ENCODE results near the gene LATS2.

The LATS2 gene

DNA sequence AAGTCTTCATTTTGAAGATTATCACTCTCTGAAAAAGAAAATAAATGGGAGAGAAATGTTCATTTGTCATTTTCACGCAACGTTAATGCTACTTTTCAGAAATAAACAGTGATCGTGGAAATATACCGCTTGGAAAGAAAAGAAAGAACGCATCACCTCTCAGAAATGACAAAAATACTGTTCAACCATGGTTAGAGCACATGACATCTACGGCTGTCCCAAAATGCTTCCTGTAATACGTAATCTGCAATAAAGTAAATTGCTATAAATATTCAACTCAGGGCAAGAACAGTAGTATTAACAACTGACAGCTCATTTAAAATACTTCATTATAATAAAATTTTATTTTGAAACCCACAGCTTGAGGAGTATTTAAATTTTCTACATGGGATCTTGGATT lies 15.2 kb downstream of the LATS2 start:
- DNase-seq = no peak

DNA sequence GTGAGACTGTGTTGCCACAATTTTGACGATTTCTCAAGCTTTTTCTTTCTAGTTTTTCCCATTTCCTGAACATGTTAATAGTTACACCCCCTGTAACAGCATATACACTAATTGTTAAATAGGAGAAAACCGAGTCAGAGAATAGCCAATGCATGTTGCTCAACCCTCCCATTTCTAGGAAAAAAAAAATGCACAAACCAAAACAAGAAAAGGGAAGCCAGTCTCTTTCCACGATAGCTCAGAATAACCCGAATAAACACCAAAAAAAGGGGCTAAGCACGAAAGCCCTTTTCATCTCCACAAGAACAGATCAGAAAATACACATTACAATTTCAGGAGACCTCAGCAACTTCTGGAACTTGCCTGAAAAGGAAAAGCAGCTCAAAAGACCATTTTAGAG lies 16.3 kb downstream of the LATS2 start:
- no peak for DNase-seq

DNA sequence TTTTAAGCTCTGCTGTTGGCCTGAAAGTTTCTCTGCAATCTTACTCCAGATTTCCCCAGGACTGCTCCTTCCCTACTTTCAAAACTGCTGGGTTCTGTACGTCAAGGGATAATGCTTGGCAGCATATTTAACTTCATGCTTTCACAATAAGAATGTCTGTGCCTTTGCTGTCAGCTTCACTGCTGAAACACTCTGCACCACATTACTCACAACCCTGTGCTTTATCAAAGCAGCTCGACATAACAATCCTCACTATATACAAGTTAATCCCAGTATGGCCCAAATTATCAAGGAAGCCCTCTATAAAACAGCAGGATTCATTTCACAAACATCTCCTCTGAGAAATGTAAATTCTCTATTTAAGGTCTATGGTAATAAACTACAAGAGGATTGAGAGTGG lies 17.5 kb downstream of the LATS2 start:
- DNase-seq = no peak

DNA sequence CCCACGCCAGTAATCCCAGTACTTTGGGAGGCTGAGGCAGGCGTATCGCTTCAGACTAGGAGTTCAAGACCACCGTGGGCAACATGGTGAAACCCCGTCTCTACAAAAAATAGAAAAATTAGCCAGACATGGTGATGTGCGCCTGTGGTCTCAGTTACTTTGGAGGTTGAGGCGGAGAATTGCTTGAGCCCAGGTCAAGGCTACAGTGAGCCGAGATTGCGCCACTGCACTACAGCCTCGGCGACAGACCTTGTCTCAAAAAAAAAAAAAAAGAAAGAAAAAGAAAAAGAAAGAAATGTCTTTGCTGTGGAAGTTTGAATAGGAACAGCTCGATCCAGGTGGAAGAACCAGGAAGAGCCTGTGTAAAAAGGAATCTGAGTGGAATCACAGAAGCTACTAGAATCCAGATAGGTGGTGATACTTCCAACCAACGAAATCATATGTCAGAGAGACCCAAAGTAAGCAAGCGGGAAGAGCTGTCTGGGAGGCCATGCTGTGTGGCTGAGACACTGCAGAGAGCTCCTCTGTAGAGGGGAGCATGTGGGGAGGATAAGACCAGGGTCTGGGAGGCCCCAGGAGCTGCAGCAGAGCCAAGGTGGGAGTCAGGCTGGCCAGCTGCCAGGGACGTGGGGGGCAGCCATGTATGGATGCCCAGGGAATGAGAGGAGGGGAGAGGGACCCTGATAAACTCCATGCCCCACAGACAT lies 21.1 kb downstream of the LATS2 start:
- no peak for DNase-seq

DNA sequence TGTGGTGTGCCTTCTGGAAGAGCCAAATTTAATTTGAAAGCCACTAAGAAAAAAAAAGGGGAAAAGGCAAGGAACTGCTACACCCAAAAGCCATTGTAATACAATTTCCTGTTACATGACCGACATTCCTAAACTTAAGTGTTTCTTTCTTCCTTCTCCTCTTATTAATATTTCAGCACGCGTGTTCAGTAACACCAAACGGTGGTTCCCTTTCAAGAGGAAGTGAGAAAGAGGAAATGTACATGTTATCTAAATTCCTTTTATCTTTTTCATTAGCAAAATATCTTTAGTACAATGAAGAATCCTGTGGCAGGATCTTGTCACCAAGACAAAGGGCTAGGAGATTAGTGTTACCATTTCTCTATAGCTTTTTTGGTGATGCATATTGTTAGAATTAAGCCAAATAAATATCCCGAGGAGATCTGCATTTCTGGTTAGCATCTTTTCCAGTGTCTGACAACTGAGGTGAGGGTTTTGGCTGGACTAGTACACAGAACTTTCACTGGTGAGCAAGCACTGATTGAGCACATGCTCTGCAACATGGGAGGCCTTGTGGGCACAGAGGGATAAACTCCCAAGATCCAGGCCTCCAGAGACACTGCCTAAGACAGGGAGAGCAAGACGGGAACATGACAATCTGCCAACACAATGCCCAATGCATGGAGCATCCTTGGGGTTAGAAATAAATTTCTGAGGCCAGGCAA lies 22.1 kb downstream of the LATS2 start:
- DNase-seq = no peak

DNA sequence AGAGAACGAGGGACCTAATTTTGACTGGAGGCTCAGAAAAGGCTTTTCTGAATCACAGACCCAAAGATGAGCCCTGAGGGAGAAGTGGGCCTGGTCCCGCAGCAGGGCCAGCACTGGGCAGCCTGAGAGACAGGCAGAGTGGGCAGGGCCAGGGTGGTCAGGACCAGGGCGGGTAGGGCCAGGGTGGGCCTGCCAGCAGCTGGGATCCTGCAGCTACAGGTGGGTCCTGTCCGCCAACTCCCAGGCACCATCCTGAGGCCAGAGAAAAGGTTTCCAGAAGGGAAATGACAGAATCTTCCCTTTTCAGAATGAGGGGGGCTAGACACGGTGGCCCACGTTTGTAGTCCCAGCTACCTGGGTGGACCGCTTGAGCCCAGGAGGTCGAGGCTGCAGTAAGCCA lies 23.7 kb downstream of the LATS2 start:
- DNase-seq = no peak

DNA sequence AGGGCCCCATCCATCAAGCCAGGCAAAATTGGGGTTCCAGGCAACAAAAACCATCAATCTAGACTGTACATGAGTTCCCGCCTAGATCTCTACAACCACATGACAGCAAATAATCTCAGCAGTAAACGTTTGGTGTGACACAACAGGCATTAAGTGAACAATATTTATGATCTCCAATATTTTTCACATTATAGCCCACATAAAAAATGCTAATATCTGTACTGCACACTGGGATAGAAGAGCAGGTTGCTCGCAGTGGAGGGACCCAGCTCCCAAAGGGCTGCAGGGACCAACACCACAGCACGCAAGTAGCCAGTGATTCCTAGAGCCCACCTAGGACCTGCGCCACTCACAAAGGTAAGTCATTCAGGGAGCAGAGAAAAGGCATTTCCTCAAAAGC lies 25.9 kb downstream of the LATS2 start:
- no peak for DNase-seq

DNA sequence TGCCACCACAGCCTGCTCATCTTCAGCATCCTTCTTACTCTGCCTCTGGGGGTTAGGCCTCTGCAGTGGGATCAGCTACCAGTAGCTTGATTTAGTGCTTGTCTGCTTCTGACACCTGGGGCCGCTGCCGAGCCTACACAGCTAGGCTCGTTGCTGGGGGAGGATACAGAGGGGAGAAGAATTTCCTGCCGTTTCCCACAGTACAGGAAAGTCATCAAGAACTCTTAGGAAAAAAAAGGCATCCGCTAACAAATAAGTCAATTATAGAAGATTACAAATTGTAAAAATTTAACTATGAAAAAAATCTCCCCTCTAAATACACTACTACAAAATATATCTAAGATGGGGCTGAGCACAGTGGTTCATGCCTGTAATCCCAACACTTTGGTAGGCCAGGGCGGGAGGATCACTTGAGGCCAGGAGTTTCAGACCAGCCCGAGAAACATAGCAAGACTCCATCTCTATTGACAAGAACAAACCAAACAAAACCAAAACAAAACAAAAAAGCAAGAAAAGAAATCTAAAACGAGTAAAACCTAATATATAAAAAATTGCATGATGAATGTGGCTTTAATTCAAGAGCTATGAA lies 26.7 kb downstream of the LATS2 start:
- no peak for DNase-seq

DNA sequence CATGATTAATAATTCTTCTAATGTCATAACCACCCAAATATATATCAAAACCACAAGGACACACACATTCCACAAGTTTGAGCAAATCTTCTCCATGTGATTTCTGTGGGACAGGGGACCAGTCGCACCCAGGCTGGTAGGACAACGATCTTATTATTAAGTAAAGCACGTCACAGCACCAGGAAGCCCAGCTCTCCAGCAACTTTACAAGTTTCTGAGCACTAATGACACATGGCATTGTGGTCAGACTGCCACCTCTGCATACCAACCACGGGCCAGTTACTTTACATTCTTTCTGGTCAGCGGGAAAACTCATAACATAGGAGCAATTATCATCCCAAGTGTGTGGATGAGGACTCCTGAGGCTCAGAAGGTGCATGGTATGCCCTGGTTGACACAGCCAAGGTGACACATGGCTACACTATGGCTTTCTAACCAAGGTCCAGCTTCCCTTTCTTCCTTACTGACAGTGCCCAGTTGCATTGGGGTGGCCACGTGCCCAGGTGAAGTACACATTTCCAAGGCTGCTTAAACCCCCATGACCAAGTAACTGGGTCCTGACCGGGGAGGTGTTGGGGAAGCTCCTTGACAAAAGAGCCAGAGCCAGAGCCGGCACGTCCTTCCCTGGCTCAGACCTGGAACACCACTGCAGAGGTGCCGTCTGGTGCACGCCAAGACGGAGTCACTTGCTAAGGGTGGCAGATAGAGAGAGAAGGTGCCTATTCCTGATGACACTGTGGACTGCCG lies 27.4 kb downstream of the LATS2 start:
- DNase-seq = no peak

DNA sequence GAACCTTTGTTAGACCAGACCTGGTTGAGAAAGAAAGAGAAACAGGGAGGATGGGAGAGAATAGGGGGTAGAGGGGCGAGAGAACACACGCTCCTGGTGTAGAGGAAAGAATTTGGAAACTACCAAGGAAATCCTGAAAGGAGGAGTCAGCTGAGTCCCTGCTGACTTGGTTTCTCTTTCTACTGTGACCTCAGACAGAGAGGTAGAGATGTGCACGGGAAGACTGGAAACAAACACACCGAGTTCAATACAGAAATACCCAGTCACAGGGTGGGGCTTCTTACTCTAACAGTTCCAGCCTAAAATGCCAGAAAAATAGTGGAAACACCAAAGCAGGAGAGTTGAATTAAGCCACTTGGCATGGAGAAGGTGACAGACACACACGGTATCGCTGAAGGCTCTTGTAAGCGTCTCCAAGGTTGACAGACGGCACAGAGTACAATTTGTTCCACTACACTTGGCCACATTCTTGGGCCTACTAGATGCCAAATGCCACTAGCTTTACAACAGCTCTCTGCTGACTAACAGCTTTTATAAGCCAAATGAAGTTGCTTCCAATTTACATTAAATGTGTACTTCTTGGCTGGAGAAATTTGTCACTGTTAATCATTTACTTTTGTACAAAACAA lies 28.1 kb downstream of the LATS2 start:
- no peak for DNase-seq

DNA sequence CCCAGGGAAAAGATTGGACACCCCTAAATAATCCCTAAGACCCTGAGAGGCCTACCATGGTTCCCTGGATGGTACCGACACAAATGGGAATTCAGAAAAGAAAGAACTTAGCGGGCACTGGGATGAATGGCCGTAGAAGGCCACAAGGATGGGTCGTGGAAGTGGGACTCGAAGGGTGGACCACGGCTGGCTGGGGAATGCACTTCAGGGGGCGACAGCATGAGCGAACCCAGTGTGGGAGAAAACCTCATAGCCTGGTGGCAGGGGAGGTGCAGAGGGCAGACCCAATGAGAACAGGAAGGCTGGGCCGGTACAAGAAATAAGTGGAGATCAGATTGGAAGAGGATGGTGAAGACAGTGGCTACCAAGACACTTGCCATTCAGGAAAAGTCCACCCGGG lies 28.7 kb downstream of the LATS2 start:
- DNase-seq = no peak

DNA sequence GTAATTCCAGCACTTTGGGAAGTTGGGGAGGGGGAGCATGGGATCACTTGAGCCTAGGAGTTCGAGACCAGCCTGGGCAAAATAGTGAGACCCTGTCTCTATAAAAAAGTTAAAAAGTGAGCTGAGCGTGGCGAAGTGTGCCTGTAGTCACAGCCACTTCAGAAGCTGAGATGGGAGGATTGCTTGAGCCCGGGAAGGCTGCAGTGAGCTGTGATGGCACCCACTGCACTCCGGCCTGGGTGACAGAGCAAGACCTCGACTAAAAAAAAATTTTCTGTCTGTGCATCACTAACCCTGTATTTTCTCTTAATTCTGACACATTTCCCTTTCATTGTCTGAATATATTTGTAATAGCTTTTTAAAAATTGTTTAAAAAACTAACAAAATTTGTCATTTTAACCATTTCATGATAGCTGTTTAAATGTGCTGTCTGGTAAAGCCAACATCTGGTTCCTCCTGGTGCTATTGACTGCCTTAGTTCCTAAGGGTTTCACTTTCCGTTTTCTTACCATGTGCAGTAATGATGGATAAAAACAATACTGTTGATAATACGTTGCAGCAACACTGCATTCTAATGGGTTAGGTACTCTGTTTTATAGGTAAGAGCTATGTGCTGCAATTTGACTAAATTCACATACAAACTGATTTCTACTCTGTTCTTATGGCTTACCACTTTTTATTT lies 29.7 kb downstream of the LATS2 start:
- no peak for DNase-seq

DNA sequence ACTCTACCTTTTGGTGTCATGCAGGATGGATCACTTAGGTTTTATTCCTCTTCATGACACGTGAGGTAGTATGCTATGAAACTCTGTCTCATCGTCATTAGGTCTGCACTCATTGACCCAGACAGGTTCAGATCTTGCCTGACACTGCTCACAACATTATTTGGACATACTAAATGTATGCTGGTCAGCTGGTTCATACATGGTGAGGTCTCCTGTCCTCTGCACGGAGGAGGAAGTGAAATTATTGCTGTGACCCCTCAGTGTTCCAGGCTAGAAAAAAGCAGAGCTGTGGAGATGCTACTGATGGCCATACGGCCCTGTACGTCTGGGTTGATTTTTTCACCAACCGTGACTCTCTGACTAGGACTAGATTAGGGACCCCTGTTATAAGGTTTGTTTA lies 35.8 kb downstream of the LATS2 start:
- no peak for DNase-seq

DNA sequence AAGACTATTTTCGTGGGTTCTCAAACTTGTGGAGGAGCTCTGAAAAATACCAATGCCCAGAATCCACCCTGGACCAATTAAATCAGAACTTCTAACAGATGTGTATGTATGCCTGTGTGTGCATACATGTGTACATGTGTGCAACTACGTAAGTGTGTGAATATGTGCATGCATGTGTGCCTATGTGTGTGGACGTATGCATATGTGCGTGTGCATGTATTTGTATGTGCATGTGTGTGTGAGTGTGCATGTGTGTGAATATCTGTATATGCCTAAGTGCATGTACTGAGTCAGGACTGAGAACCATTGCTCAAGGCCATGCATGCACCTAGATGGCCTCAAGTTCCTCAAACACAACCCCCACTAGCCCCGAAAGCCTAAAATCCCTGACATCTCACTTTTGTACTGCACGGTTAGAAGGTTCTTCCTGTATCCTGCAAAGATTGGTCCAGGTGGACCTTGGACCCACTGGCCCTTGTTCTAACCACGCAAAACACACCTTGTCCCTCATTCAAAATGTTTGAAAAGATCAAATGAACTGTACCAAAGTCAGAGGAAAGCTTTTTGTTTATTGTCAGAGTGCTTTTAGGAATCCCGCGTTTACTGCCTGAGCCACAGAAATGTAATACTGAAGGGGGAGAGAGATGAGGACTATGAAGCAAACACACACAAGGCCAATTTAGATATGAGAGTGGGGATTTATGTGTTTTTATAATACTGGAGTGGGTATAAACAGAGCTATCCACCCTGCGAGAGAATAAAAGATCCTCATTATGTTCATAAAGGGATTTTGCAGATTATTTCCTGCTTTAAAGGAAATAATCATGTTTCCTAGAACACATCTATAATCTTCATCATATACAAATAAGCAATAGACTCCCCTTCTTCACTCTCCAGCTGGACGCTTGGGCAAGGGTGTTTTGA lies 39.1 kb downstream of the LATS2 start:
- no peak for DNase-seq

DNA sequence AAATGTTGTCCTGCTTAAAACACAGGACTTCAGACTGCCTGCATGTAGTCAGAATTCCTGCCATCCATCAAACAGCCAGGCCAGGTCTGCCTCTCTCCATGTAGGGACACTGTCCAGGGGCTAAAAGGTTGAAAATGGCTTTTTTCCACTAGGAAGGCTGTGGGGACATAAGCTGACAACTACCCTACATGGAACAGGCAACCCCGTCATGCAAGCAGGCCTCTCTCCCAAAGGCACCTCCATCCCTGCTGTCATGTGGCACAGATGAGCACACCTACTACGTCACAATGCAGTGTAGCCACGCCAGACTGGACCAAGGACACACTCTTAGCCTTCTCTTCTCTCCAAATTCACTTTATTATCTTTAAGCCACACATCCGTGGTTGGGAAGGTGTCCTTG lies 40.8 kb downstream of the LATS2 start:
- DNase-seq = no peak

DNA sequence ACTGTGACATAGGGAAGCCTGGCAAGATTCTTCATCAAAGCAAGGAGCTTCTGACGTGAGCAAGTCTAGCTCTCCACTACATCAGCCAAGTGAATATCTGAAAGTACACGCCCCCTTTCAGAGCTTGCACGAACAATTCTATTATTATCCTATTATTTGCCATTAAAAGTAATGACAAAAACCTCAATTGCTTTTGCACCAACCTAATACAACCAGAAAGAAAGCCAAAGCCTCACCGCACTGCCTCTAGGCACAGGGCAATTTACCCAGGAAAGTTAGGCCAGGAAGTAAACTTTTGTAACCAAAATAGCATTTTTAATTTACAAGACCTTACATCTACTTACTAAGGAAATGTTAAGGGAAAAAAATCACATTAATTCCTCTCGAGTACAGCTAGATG lies 41.2 kb downstream of the LATS2 start:
- no peak for DNase-seq

DNA sequence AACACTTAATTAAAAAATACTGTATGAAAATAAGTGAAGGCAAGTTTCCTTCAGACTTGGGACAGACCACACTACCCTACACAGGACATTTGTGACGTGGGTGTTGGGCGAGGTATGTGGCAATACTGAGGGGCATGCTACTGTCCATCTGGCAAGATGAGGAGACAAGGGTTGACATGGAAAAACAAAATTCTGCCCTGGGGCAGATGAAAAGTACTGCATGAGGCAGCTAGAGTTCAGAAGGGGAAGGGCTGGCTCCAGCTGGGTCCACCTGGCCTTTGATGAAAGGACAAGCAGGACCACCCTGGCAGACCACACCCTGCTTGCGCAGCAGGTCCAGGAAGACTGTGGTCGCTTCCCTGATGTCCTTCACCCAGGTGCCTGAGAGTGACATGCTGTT lies 43.2 kb downstream of the LATS2 start:
- DNase-seq = no peak

DNA sequence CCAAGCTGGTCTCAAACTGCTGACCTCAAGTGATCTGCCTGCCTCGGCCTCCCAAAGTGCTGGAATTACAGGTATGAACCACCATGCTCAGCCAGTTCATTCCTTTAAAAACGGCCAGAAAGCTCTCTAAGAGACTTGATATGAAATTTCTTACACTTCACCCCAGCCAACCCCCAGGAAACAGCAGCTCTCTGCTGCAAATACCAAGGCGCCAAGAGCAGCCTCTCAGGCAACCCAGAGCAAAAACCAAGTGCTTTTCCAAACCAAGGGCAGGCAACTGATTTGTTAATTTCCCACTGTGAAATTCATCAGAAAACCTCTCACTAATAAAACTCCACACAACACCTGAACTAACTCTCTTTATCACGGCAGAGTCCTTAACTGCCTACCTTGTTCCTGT lies 44.9 kb downstream of the LATS2 start:
- DNase-seq = no peak

DNA sequence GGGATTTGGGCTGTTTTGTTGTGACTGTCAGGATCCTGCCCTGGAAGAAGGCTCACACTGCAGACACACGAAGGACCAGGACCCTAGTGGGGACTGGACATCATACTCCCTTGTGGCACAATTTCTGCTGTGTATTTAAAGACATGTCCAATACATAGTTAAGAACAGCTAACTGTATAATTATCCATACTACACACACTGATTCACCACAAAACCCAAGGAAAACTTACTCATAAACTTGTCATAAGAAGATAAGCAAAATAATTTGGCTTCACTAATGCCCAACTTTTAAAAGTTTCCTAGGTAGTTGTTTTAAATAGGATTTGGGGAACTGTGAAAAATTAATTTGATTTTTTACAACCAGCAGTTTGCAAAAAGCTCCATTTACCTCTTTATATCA lies 46.1 kb downstream of the LATS2 start:
- no peak for DNase-seq

DNA sequence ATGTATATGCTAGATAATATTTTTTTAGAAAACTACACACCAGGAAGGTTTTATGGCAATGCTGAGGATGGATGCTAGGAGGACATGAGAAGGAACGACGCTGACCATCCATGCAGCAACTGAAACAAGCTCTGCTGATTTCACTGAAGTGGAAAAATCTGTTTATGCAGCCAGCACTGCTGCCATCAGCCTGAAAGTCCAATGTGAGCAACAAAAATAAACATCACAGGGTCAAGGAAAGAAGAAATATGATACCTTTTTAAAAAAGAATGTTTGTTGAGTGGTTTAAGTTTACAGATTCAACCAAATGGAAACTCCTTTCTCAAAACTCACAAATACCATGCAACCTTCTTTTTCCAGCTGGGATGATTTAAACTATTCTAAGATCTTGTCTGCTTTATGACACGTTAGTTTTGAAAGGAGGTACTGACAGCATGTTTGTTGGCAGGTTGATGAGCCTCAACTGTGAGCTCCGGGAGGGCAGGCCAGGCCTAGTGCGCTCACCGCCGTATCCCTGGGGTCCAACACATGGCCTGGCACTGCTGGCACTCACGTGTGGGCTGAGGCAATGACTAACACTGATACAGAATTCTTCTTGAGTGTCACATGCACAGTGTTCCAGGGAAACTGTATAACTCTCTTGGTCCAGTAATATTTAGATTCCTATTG lies 46.8 kb downstream of the LATS2 start:
- no peak for DNase-seq

DNA sequence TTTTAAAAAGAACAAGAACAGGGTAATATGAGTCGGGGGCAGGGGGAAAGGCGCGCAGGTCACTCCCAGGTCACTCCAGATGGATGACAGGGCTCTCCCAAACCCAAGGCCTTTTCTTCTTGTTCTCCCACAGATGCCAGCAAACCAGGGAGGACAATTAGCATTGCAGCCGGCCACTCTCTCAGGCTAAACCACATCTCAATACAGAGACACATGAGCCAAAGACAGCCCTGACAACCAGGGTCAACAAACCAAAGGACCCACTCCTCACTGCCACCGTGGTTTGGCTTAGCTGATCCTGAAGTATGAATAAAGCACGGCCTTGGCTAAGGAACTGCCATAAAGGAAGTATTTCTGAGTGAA lies 47.3 kb downstream of the LATS2 start:
- no peak for DNase-seq

All from NK-92 treated with Interleukin-12 subunit alpha and Interleukin-12 subunit beta, amount 100 ng/mL, for 24 hours (cell line).